ENCODE measurements around the gene WWC1.

WWC1 gene

DNA sequence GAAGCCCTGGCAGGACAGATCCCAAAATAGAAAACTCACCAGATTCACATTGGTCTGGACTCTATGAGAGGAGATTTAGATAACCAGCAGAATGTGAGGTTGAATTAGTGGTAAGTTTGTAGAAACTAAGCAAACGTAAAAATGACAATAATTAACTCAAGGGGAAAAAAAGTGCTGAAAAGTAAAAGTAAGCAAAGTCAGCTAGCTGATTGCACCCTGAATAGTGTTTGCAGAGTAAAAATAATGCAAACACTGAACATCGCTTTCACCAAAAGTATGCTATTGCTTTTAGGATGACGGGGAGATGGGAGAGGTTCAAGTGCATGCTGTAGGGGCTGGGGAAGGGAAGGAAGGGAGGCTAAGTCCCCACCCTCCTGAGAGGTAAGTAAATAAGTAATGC lies 102.3 kb downstream of the WWC1 start:
- no peaks in the 10 kb centered on the region for H3K27me3 Mint-ChIP-seq
- H3K4me1 Mint-ChIP-seq: no peaks in the 10 kb centered on the region
- no peaks in the 10 kb centered on the region for H3K36me3 Mint-ChIP-seq
- no peak for ATAC-seq (ENCODE audit: low read depth)
- H3K9me3 Mint-ChIP-seq: peaks cover 11% of the 10 kb centered on the region
- H3K27ac Mint-ChIP-seq: no peak overlapping the region
- H3K4me3 Mint-ChIP-seq: no peak overlapping the region
- DNase-seq (ENCODE audit: low spot score in 2 of 2): no peak

DNA sequence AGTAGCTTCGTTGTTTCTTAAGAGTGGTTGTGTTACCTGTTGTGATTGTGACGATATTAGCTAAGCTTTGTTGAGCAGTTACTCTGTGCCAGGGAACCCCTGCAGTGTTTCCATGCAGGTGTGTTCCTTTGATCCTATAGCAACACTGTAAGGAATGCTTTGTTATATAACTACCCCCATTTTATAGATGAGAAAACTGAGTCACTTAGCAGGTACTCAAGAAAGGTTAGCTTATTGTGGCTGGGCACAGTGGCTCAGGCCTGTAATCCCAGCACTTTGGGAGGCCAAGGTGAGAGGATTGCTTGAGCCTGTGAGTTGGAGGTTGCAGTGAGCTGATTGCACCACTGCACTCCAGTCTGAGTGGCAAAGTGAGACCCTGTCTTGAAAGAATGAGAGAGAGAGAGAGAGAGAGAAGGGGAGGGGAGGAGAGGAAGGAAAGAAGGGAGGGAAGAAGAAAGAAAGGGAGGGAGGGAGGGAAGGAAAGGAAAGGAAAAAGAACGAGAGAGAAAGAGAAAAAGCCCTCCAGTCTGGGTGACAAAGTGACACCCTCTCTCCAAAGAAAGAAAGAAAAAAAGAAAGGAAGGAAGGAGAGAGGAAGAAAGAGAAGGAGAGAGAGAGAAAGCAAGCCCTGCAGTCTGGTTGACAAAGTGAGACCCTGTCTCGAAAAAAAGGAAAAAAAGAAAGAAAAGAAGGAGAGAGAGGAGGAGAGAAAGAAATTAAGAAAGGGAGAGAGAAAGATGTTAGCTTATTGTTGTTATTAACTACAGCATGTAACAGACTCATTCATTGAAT lies 109.2 kb downstream of the WWC1 start:
- no peak overlapping the region for H3K4me3 Mint-ChIP-seq
- H3K27me3 Mint-ChIP-seq: no peaks in the 10 kb centered on the region
- no peaks in the 10 kb centered on the region for H3K36me3 Mint-ChIP-seq
- H3K27ac Mint-ChIP-seq: no peak overlapping the region
- no peaks in the 10 kb centered on the region for H3K9me3 Mint-ChIP-seq
- no peaks in the 10 kb centered on the region for H3K4me1 Mint-ChIP-seq
- DNase-seq (ENCODE audit: low spot score in 2 of 2) (no peak), ATAC-seq (ENCODE audit: low read depth) (no peak)

DNA sequence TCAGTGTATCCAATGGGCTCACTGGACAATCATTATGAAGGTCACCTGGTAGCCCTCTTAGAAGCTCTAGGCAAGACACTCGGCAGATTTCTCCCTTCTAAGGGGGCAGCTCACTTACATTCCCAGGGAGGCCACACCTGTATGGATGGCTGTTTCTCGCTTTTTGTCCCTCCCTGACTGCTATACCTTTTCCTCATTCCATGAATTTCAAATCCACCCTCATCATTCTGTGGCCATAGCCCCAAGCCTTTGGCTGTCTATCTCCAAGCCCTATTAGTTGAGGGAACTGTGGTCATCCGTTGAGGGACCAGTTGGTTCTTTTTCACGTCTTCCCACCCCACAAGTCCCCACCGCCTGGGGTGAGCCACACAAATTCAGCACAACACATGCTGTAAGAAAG lies 109.8 kb downstream of the WWC1 start:
- no peaks in the 10 kb centered on the region for H3K4me1 Mint-ChIP-seq
- no peaks in the 10 kb centered on the region for H3K9me3 Mint-ChIP-seq
- no peaks in the 10 kb centered on the region for H3K27me3 Mint-ChIP-seq
- H3K36me3 Mint-ChIP-seq: no peaks in the 10 kb centered on the region
- no peak overlapping the region for H3K4me3 Mint-ChIP-seq
- ATAC-seq (ENCODE audit: low read depth) (no peak), DNase-seq (ENCODE audit: low spot score in 2 of 2) (no peak)
- H3K27ac Mint-ChIP-seq: no peak overlapping the region

DNA sequence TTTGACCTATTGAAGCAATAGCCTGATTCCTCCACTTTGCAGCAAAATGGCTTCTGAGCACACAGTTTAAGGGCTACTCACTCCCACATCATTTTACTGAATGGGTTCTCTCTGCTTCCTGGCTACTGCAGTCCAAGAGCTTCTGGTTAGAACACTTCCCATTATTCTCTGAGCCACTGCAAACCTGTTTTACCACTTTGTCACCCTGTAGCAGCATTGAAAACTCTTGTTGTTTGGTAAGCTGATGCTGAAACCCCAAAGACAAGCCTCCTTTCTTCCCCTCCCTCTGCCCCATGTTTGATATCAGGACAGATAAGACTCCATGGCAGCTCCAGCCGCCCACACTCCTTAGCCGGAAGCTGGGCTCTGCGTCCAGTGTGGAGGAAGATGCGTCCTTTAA lies 110.4 kb downstream of the WWC1 start:
- Mint-ChIP-seq H3K4me1 (no peaks in the 10 kb centered on the region), H3K36me3 (no peaks in the 10 kb centered on the region), H3K9me3 (no peaks in the 10 kb centered on the region), H3K27ac (no peak overlapping the region), H3K4me3 (no peak overlapping the region), H3K27me3 (no peaks in the 10 kb centered on the region)
- ATAC-seq (ENCODE audit: low read depth) (no peak), DNase-seq (ENCODE audit: low spot score in 2 of 2) (no peak)

DNA sequence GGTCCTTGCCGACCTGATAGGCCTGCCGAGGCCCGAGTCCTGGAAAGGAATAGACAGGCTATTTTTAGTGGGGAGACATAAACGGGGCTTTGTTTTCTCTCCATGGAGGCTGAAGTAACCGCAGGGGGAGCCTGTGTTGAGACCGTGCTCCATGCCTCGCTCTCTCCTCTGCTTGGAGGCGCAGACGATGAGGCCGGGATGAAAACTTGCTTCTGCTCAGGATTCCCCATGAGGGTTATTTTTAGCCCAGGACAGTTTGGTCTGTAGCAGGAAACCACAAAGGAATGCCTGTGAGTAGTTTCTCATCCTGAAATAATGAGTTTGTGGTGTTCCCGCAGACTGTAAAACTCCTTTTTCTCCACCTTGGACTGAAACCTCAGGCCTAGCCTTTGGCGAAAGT lies 112.9 kb downstream of the WWC1 start:
- ATAC-seq (ENCODE audit: low read depth) (no peak), DNase-seq (ENCODE audit: low spot score in 2 of 2) (no peak)
- no peaks in the 10 kb centered on the region for H3K27me3 Mint-ChIP-seq
- no peaks in the 10 kb centered on the region for H3K4me1 Mint-ChIP-seq
- H3K4me3 Mint-ChIP-seq: no peak overlapping the region
- no peaks in the 10 kb centered on the region for H3K9me3 Mint-ChIP-seq
- H3K36me3 Mint-ChIP-seq: no peaks in the 10 kb centered on the region
- no peak overlapping the region for H3K27ac Mint-ChIP-seq

DNA sequence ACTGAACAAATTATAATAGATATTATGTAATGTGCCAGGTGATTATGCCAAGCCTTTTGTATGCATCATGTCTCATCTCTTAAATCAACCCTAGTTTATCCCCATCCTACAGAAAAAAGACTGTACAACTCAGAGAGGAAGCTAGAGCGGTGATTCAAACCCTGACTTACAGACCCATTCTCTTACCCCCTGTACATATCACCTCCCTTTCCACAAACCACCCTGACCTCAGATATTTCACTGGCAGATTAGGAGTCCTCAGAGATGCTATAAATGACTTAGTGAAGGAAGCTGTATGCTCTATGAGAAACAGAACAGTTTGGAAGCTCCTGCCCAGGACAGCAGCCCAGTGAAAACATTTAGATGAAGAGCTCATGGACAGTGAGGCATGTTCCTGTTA lies 115.8 kb downstream of the WWC1 start:
- H3K4me3 Mint-ChIP-seq: no peak overlapping the region
- no peak overlapping the region for H3K27ac Mint-ChIP-seq
- H3K9me3 Mint-ChIP-seq: no peaks in the 10 kb centered on the region
- DNase-seq (ENCODE audit: low spot score in 2 of 2): no peak
- H3K27me3 Mint-ChIP-seq: no peaks in the 10 kb centered on the region
- no peak for ATAC-seq (ENCODE audit: low read depth)
- H3K36me3 Mint-ChIP-seq: no peaks in the 10 kb centered on the region
- H3K4me1 Mint-ChIP-seq: no peaks in the 10 kb centered on the region

DNA sequence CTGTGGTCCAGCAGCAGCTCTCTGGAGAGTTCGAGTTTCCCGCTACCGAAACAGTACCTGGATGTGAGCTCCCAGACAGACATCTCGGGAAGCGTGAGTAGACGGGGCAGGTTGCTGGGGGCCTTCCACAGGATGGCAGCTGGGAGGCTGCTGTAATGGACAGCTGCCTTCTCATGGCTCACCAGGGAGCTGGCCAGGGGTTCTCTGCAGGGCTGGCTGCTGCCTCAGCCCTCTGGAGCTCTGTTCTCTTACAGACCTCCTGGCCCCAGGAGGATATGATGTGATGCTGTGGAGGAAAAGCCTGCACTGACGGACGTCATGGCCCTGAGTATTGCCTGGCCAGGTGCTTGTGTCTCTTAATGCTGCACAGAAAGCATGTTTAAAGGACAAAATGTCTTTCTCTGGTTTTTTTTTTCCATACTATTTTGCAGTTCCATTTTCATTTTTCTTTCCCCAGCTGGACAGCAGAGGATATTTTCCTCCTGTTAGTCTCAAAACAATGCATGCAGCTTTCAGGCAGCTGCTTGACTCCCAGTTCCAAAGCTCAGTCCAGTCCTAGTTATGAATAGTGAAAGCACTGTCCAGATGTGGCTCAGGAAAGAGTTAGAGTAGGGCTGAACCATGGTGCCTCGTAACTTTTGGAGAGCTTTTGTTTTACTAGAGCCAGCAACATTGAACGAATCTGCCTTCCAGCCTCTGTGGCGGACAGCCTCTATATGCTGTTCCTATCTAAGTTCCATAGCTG lies 117.3 kb downstream of the WWC1 start:
- H3K27me3 Mint-ChIP-seq: no peaks in the 10 kb centered on the region
- no peak for ATAC-seq (ENCODE audit: low read depth)
- no peak for DNase-seq (ENCODE audit: low spot score in 2 of 2)

DNA sequence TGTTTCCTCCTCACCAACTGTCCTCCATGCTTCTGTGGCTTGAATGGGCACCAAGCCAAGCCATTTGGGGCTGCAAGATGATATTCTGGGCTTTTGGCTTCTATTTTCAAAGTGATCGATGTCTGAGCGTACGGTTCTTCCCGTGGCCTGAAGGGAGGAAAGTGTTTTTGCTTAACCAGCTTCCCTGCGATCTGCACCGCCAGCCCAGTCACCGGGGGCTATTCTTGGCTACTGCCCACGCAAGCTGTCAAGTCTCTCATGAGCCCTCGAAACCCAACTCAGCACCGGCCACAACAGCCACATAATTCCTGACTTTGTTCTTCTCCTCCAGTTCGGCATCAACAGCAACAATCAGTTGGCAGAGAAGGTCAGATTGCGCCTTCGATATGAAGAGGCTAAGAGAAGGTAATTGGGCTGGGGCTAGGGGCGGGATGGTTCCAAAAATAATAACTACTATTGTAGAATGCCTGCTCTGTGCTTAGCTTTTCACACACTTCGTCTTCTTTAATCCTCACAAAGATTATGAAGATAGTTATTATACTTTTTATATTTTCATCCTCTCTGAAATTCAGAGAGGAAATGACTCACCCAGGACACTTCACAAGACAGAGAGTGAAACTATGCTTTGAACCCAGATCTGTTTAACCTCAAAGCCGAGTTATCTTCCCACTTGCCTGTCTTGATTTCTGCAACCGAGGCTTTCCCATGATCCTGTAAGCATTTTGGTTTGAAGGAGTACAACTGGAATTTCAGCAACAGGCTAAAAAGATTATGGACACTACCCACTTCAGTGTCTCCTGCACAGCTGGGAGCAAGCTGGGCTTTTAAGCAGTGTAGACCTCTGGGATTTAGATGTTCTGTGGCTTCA lies 118.4 kb downstream of the WWC1 start:
- ATAC-seq (ENCODE audit: low read depth): no peak
- no peaks in the 10 kb centered on the region for H3K36me3 Mint-ChIP-seq
- H3K4me3 Mint-ChIP-seq: no peak overlapping the region
- H3K27ac Mint-ChIP-seq: no peak overlapping the region
- no peaks in the 10 kb centered on the region for H3K9me3 Mint-ChIP-seq
- H3K4me1 Mint-ChIP-seq: no peaks in the 10 kb centered on the region
- H3K27me3 Mint-ChIP-seq: no peaks in the 10 kb centered on the region
- DNase-seq (ENCODE audit: low spot score in 2 of 2): no peak

More for the DNA sequence above, 117.3 kb downstream of the WWC1 start:
- Mint-ChIP-seq H3K9me3 (no peaks in the 10 kb centered on the region), H3K4me1 (no peaks in the 10 kb centered on the region), H3K27ac (no peak overlapping the region), H3K4me3 (no peak overlapping the region), H3K36me3 (no peaks in the 10 kb centered on the region)

DNA sequence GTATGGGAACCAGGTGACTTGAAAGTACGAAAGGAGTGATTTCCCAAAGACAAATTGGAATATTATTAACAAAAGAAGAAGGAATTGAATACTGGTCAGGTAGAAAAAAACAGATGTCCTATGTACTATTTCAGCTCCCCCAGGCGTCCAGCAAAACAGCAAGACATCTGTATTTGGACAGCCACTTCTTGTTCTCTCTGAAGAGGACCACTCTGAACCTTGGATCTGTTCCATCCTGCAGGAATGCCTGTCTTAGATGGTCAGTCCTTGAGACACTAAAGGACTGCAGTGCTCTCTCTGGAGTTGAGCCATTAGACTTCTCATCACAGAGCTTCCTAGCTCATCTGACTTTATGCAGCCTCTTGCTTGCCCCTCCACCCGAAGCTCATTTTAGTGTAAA lies 120.4 kb downstream of the WWC1 start:
- Mint-ChIP-seq H3K4me1 (no peaks in the 10 kb centered on the region), H3K36me3 (no peaks in the 10 kb centered on the region), H3K27me3 (no peaks in the 10 kb centered on the region), H3K4me3 (no peak overlapping the region), H3K27ac (no peak overlapping the region), H3K9me3 (no peaks in the 10 kb centered on the region)
- DNase-seq (ENCODE audit: low spot score in 2 of 2): no peak
- ATAC-seq (ENCODE audit: low read depth): no peak

DNA sequence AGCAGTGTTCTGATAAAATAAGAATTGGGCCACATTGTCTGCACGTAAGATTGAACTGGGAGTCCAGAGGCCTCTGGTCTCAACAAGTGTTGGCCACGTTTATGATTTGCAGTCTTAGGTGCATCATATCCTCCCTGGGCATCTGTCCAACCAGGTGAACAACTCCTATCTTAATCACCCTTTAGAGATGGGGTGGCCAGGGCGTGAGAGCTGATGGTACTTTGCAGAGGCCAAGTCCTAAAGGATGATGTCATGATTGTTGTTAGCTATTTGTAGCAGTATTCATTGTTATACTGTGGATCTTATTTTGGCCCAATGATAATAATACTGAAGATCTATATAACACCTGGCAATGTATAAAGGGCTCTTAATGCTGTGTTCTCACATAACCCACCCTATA lies 121.6 kb downstream of the WWC1 start:
- H3K9me3 Mint-ChIP-seq: no peaks in the 10 kb centered on the region
- no peaks in the 10 kb centered on the region for H3K36me3 Mint-ChIP-seq
- no peak for ATAC-seq (ENCODE audit: low read depth)
- H3K4me1 Mint-ChIP-seq: no peaks in the 10 kb centered on the region
- DNase-seq (ENCODE audit: low spot score in 2 of 2): no peak
- H3K27me3 Mint-ChIP-seq: no peaks in the 10 kb centered on the region
- H3K27ac Mint-ChIP-seq: no peak overlapping the region
- H3K4me3 Mint-ChIP-seq: no peak overlapping the region

DNA sequence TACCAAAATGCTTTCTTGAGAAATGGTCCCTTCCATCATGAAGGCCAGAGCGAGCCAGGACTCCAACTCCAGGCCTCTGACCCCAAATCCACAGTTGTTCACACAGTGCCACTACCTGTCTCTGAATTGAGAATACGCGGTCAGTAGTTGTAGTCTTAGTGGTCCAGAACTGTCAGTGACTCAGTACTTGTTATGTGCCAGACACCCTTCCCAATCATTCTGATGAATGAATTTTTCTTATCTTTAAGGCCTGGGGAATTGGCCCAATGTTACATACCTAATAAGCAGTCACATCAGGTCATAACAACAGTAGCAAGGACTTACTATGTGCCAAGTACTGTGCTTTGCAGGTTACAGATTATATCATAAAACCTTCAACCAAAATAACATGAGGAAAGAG lies 122.2 kb downstream of the WWC1 start:
- no peaks in the 10 kb centered on the region for H3K27me3 Mint-ChIP-seq
- no peaks in the 10 kb centered on the region for H3K9me3 Mint-ChIP-seq
- H3K4me1 Mint-ChIP-seq: no peaks in the 10 kb centered on the region
- no peak overlapping the region for H3K27ac Mint-ChIP-seq
- ATAC-seq (ENCODE audit: low read depth) (no peak), DNase-seq (ENCODE audit: low spot score in 2 of 2) (no peak)
- no peak overlapping the region for H3K4me3 Mint-ChIP-seq
- no peaks in the 10 kb centered on the region for H3K36me3 Mint-ChIP-seq

DNA sequence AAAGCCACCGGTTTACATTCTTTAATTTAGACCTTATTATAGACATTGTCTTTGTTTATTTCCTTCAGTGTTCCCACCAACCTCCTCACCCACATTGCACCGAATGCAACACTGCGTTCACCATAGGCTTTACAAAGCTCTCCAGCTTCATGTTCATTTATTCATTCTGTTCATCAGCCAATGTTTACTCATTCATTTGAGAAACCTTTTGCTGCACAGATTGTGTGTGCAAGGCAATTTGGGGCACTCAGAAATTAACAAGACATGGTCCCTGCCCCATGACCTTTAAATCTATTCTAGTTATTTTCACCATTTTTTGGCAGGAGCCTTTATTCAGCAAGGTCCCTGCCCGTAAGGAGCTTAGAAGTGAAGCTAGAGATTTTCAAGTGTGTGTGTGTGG lies 124.0 kb downstream of the WWC1 start:
- DNase-seq (ENCODE audit: low spot score in 2 of 2): no peak
- Mint-ChIP-seq H3K27me3 (no peaks in the 10 kb centered on the region), H3K27ac (no peak overlapping the region), H3K4me1 (no peaks in the 10 kb centered on the region), H3K9me3 (no peaks in the 10 kb centered on the region), H3K4me3 (no peak overlapping the region), H3K36me3 (no peaks in the 10 kb centered on the region)
- no peak for ATAC-seq (ENCODE audit: low read depth)

DNA sequence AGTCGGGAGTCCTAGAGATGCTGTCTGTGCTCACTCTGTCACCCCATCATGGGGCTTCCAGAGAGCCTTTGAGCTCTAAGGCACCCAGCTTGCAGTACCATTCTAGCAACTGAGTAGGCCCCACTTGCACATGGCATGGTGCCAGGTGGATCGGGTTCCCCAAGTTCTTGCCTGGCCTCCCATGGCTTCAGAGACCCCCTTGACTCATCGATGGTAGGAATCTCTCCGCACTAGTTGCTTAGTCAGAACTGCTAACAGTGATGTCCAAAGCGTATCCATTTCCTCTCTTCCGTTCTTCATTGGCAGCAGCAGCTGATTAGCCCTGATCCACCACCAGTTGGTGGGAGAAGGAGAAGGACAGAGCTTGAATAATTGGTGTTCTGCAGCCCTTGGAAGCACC lies 124.5 kb downstream of the WWC1 start:
- no peak overlapping the region for H3K4me3 Mint-ChIP-seq
- H3K27me3 Mint-ChIP-seq: no peaks in the 10 kb centered on the region
- H3K27ac Mint-ChIP-seq: no peak overlapping the region
- no peaks in the 10 kb centered on the region for H3K4me1 Mint-ChIP-seq
- no peak for ATAC-seq (ENCODE audit: low read depth)
- no peak for DNase-seq (ENCODE audit: low spot score in 2 of 2)
- no peaks in the 10 kb centered on the region for H3K36me3 Mint-ChIP-seq
- H3K9me3 Mint-ChIP-seq: no peaks in the 10 kb centered on the region

DNA sequence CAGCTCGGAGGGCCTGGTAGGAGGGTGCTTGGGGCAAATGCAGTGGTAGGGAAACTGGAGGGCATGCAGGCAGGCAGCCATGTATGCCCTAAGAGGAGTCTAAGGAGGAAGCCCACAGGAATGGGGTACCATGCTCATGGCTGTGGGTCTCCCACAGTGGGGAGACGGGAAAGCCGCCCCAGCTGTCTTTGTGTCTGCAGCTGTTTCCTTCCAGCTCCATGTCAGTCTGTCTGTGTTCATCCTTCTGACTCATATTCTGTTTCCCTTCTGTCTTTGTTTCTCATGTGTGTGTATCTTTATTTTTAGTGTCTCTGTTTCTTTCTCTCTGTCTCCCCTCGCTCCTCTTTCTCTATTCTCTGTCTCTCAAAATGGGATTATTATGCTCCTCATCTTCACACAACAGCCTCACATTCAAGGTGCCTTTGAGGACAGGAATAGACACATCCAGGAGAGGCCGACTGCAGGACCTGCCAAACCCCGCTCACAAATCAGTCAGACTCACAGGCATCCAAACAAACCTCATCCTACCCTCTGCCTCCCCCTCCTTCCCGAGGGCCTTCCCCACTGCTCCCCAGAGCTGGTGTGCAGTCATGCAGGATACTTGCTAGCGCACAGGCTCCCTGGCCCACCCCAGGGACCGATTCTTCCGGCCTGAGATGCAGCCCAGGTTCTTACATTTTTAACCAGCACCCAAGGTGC lies 126.4 kb downstream of the WWC1 start:
- no peak for ATAC-seq (ENCODE audit: low read depth)
- no peaks in the 10 kb centered on the region for H3K4me1 Mint-ChIP-seq
- no peak overlapping the region for H3K27ac Mint-ChIP-seq
- no peaks in the 10 kb centered on the region for H3K27me3 Mint-ChIP-seq
- H3K4me3 Mint-ChIP-seq: no peak overlapping the region
- no peaks in the 10 kb centered on the region for H3K9me3 Mint-ChIP-seq
- DNase-seq (ENCODE audit: low spot score in 2 of 2): no peak
- H3K36me3 Mint-ChIP-seq: no peaks in the 10 kb centered on the region

Data from memory B cell (primary cell).